SJSA1 (cell line): ENCODE measurements around the gene LPAR3. TPM values are rescaled to one million over a fixed set of nuclear protein-coding genes. Genes with fewer than 3 reads are reported as not detected.
"Not testable (repeated sequence)": the region's sequence is repeated elsewhere in the genome, so short reads cannot be mapped to it uniquely, and the experiment has no call there.

Experiments used
- DNase-seq, 2 experiments: peaks; one replicate each; pipeline ENCODE4 v3.0.0-alpha.2; 2015 to 2020; ENCODE audit warnings: low spot score in 2 of 2, low read depth in 1 of 2
- H3K27ac ChIP-seq: fragments of 250-450 bp; sonication (Bioruptor Pico); 2 replicates; pipeline ENCODE4 v1.5.1; 2020; ENCODE audit warnings: mild to moderate bottlenecking, moderate library complexity
- H3K27me3 ChIP-seq: fragments of 250-450 bp; sonication (Bioruptor Pico); replicated peaks from 2 replicates; pipeline ENCODE4 v1.5.1; 2020; ENCODE audit warnings: mild to moderate bottlenecking, moderate library complexity
- H3K36me3 ChIP-seq: fragments of 250-450 bp; sonication (Bioruptor Pico); 2 replicates; pipeline ENCODE4 v1.5.1; 2020; ENCODE audit warnings: mild to moderate bottlenecking
- H3K4me1 ChIP-seq: fragments of 250-450 bp; sonication (Bioruptor Pico); replicated peaks from 2 replicates; pipeline ENCODE4 v1.6.1; 2021; ENCODE audit warnings: mild to moderate bottlenecking
- H3K4me3 ChIP-seq: fragments of 250-450 bp; sonication (Bioruptor Pico); 2 replicates; pipeline ENCODE4 v1.5.1; 2020; ENCODE audit warnings: mild to moderate bottlenecking
- H3K9me3 ChIP-seq: fragments of 250-450 bp; sonication (Bioruptor Pico); replicated peaks from 2 replicates; pipeline ENCODE4 v1.5.1; 2020; ENCODE audit warnings: mild to moderate bottlenecking
- total RNA-seq: library from RNA; depleted of rRNA; stranded (reverse); fragments of >200 nt; shearing (Covaris generic); gene quantifications from 2 replicates; pipeline ENCODE4 v1.2.3, GENCODE V29; 2014

LPAR3 gene
- total RNA-seq, 1 experiment from 2014 or later: not detected

GRCh38 chr1:84919461-84919970, 26.5 kb upstream of the LPAR3 start:
- Histone ChIP-seq H3K4me1 (no peaks in the 10 kb centered on the region), H3K9me3 (no peaks in the 10 kb centered on the region; the same call in 1 of the 2 replicates), H3K27ac (no peak overlapping the region), H3K4me3 (no peak overlapping the region), H3K27me3 (no peaks in the 10 kb centered on the region), H3K36me3 (no peaks in the 10 kb centered on the region)
- DNase-seq: no peak

- no peaks in the 10 kb centered on the region; the same call in 1 of the 2 replicates for H3K9me3 ChIP-seq
- H3K27me3 ChIP-seq: no peaks in the 10 kb centered on the region
- H3K4me3 ChIP-seq: no peak overlapping the region
- H3K27ac ChIP-seq: no peak overlapping the region
- no peak for DNase-seq
- no peaks in the 10 kb centered on the region for H3K4me1 ChIP-seq
- H3K36me3 ChIP-seq: no peaks in the 10 kb centered on the region
These were observed 25.8 kb upstream of the LPAR3 start for GRCh38 chr1:84918726-84919336.

GRCh38 chr1:84916897-84917296, 23.9 kb upstream of the LPAR3 start:
- H3K36me3 ChIP-seq: no peaks in the 10 kb centered on the region

GRCh38 chr1:84913555-84913892, 20.5 kb upstream of the LPAR3 start:
- Histone ChIP-seq H3K9me3 (no peaks in the 10 kb centered on the region), H3K27ac (no peak overlapping the region), H3K27me3 (peaks cover 15% of the 10 kb centered on the region), H3K4me3 (no peak overlapping the region), H3K4me1 (no peaks in the 10 kb centered on the region), H3K36me3 (no peaks in the 10 kb centered on the region)
- DNase-seq: no peak

More at GRCh38 chr1:84916897-84917296, 23.9 kb upstream of the LPAR3 start:
- Histone ChIP-seq H3K4me1 (no peaks in the 10 kb centered on the region), H3K27me3 (no peaks in the 10 kb centered on the region; the same call in 1 of the 2 replicates), H3K27ac (no peak overlapping the region), H3K4me3 (no peak overlapping the region), H3K9me3 (no peaks in the 10 kb centered on the region; the same call in 1 of the 2 replicates)
- no peak for DNase-seq

GRCh38 chr1:84912726-84913554, 19.9 kb upstream of the LPAR3 start:
- no peak for DNase-seq
- Histone ChIP-seq H3K9me3 (no peaks in the 10 kb centered on the region), H3K27me3 (peaks cover 15% of the 10 kb centered on the region), H3K4me3 (no peak overlapping the region), H3K4me1 (no peaks in the 10 kb centered on the region), H3K27ac (no peak overlapping the region), H3K36me3 (no peaks in the 10 kb centered on the region)

GRCh38 chr1:84908746-84909464, 15.9 kb upstream of the LPAR3 start:
- H3K4me3 ChIP-seq: not testable (repeated sequence)

GRCh38 chr1:84907095-84907827, 14.3 kb upstream of the LPAR3 start:
- H3K36me3 ChIP-seq: no peaks in the 10 kb centered on the region
- H3K9me3 ChIP-seq: no peaks in the 10 kb centered on the region
- no peak for DNase-seq
- no peaks in the 10 kb centered on the region for H3K4me1 ChIP-seq
- H3K27ac ChIP-seq: no peak overlapping the region
- peaks cover 15% of the 10 kb centered on the region for H3K27me3 ChIP-seq
- H3K4me3 ChIP-seq: no peak overlapping the region

More at GRCh38 chr1:84908746-84909464, 15.9 kb upstream of the LPAR3 start:
- not testable (repeated sequence) for H3K36me3 ChIP-seq, DNase-seq, H3K27ac ChIP-seq, H3K4me1 ChIP-seq, H3K9me3 ChIP-seq
- peaks cover 15% of the 10 kb centered on the region for H3K27me3 ChIP-seq

- H3K36me3 ChIP-seq, H3K4me1 ChIP-seq, H3K4me3 ChIP-seq, DNase-seq, H3K9me3 ChIP-seq, H3K27me3 ChIP-seq, H3K27ac ChIP-seq: not testable (repeated sequence)
These were observed 9.7 kb upstream of the LPAR3 start for GRCh38 chr1:84902727-84903126.

- Histone ChIP-seq H3K4me1 (no peaks in the 10 kb centered on the region), H3K9me3 (no peaks in the 10 kb centered on the region), H3K4me3 (no peak overlapping the region), H3K36me3 (no peaks in the 10 kb centered on the region), H3K27me3 (peaks cover 3% of the 10 kb centered on the region), H3K27ac (no peak overlapping the region)
- DNase-seq: no peak
These were observed 7.0 kb upstream of the LPAR3 start for GRCh38 chr1:84899969-84900368.

- Histone ChIP-seq H3K9me3 (no peaks in the 10 kb centered on the region), H3K27ac (no peak overlapping the region), H3K27me3 (peaks cover 38% of the 10 kb centered on the region), H3K4me1 (peaks cover 8% of the 10 kb centered on the region; the same call in 1 of the 2 replicates), H3K36me3 (no peaks in the 10 kb centered on the region), H3K4me3 (no peak overlapping the region)
- no peak for DNase-seq
These were observed 3.3 kb upstream of the LPAR3 start for GRCh38 chr1:84896279-84896678.

- DNase-seq: no peak
- no peak overlapping the region for H3K4me3 ChIP-seq
- H3K27me3 ChIP-seq: peaks cover 44% of the 10 kb centered on the region
- H3K4me1 ChIP-seq: peaks cover 8% of the 10 kb centered on the region; the same call in 1 of the 2 replicates
- H3K36me3 ChIP-seq: no peaks in the 10 kb centered on the region
- H3K9me3 ChIP-seq: no peaks in the 10 kb centered on the region
- no peak overlapping the region for H3K27ac ChIP-seq
These were observed 2.4 kb downstream of the LPAR3 start for GRCh38 chr1:84890566-84890965.

- DNase-seq: no peak
- H3K4me1 ChIP-seq: peaks cover 8% of the 10 kb centered on the region; the same call in 1 of the 2 replicates
- H3K36me3 ChIP-seq: no peaks in the 10 kb centered on the region
- no peak overlapping the region for H3K27ac ChIP-seq
- H3K27me3 ChIP-seq: peaks cover 37% of the 10 kb centered on the region
- no peaks in the 10 kb centered on the region for H3K9me3 ChIP-seq
- H3K4me3 ChIP-seq: no peak overlapping the region
These were observed 3.6 kb downstream of the LPAR3 start for GRCh38 chr1:84889437-84889836.

- no peak overlapping the region for H3K4me3 ChIP-seq
- peaks cover 32% of the 10 kb centered on the region for H3K27me3 ChIP-seq
- no peak overlapping the region for H3K27ac ChIP-seq
These were observed 4.3 kb downstream of the LPAR3 start for GRCh38 chr1:84888753-84889152.

More at GRCh38 chr1:84888753-84889152, 4.3 kb downstream of the LPAR3 start:
- no peaks in the 10 kb centered on the region for H3K36me3 ChIP-seq
- no peaks in the 10 kb centered on the region for H3K9me3 ChIP-seq
- no peak for DNase-seq
- H3K4me1 ChIP-seq: peaks cover 8% of the 10 kb centered on the region; the same call in 1 of the 2 replicates
